ENCODE measurements around the gene FARP1. TPM values are rescaled to one million over a fixed set of nuclear protein-coding genes. Genes with fewer than 3 reads are reported as not detected.

FARP1 gene
- total and polyA plus RNA-seq, 2 of the 13 experiments (the other 11 are each of a cell fraction or from before 2014, with no cell fraction given), result 70.6 to 126 TPM

DNA sequence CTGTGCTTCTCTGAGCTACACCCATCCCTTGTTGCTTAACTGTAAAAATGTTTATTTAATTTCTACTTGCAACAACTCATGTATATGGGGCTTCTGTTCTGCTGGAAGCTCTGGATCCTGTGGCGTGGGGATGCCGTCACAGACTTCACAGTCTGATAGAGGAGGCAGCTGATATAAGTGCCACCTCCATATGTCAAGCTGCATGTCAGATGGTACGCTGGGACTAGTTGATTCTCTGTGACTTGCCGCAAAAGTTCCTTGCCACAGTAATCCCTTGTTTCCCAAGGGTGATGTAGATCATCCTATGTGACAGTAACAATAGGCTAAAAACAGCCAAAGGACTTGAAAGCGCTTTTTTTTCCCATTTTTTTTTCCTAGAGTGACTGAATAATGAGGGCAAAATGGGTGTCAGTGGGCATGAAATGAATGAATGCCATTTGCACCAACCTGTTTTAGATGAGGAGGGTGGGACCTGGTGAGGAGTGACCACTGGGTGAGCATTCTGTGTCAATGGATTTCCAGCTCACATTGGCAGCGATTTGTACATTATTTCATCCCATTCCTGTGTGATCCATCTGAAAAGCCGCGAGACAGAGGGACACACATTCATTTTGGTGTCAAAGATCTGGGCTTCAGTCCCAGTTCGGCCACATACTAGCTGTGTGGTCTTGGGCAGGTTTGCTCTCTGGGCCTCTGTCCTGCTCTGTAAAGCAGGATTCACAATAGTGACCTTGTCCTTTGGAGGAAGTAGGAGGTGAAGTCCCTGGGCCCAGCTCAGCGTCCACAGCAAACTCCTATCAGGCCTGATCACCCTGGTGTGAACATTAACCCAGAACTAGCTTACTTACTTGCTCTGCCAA is 123.0 kb downstream of the FARP1 start (continued):
- no peak for TF ChIP-seq ZNF512B (CRISPR knock-in tag; IDR thresholded peaks at IDR 0.05; ENCODE audit: borderline replicate concordance)
- TF ChIP-seq ATF1 (CRISPR knock-in tag; IDR thresholded peaks at IDR 0.05), result no peak
- no peak for TF ChIP-seq ZNF510 (CRISPR knock-in tag; IDR thresholded peaks at IDR 0.05; ENCODE audit: low read depth)
- no peak for TF ChIP-seq ZNF720 (CRISPR knock-in tag; IDR thresholded peaks at IDR 0.05)
- TF ChIP-seq PLRG1 (conservative IDR thresholded peaks at IDR 0.05), result no peak
- TF ChIP-seq ZFY (CRISPR knock-in tag; IDR thresholded peaks at IDR 0.05), result peak; percentile 67
- TF ChIP-seq KDM6A (CRISPR knock-in tag; IDR thresholded peaks at IDR 0.05; ENCODE audit: low read depth), result 0 out of 2 replicates have a peak, but pooled peaks have one; percentile 38
- TF ChIP-seq ZNF34 (CRISPR knock-in tag; IDR thresholded peaks at IDR 0.05; ENCODE audit: borderline replicate concordance), result 0 out of 2 replicates have a peak, but pooled peaks have one; percentile 25
- TF ChIP-seq, protein P1, sequence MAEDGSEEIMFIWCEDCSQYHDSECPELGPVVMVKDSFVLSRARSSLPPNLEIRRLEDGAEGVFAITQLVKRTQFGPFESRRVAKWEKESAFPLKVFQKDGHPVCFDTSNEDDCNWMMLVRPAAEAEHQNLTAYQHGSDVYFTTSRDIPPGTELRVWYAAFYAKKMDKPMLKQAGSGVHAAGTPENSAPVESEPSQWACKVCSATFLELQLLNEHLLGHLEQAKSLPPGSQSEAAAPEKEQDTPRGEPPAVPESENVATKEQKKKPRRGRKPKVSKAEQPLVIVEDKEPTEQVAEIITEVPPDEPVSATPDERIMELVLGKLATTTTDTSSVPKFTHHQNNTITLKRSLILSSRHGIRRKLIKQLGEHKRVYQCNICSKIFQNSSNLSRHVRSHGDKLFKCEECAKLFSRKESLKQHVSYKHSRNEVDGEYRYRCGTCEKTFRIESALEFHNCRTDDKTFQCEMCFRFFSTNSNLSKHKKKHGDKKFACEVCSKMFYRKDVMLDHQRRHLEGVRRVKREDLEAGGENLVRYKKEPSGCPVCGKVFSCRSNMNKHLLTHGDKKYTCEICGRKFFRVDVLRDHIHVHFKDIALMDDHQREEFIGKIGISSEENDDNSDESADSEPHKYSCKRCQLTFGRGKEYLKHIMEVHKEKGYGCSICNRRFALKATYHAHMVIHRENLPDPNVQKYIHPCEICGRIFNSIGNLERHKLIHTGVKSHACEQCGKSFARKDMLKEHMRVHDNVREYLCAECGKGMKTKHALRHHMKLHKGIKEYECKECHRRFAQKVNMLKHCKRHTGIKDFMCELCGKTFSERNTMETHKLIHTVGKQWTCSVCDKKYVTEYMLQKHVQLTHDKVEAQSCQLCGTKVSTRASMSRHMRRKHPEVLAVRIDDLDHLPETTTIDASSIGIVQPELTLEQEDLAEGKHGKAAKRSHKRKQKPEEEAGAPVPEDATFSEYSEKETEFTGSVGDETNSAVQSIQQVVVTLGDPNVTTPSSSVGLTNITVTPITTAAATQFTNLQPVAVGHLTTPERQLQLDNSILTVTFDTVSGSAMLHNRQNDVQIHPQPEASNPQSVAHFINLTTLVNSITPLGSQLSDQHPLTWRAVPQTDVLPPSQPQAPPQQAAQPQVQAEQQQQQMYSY (CRISPR knock-in tag; IDR thresholded peaks at IDR 0.05), result no peak
- TF ChIP-seq PHF5A (CRISPR knock-in tag; IDR thresholded peaks at IDR 0.05; ENCODE audit: low read depth, unreplicated experiment), result peak; percentile 33
- no peak for TF ChIP-seq DZIP1 (CRISPR knock-in tag; IDR thresholded peaks at IDR 0.05)
- TF ChIP-seq STAT5B (CRISPR knock-in tag; IDR thresholded peaks at IDR 0.05), result no peak
- no peak for TF ChIP-seq JDP2 (CRISPR knock-in tag; IDR thresholded peaks at IDR 0.05; ENCODE audit: borderline replicate concordance)
- TF ChIP-seq ZNF577 (CRISPR knock-in tag; IDR thresholded peaks at IDR 0.05; ENCODE audit: borderline replicate concordance, low read depth), result no peak
- TF ChIP-seq SMAD1 (CRISPR knock-in tag; IDR thresholded peaks at IDR 0.05; ENCODE audit: borderline replicate concordance, low read depth), result no peak
- TF ChIP-seq MAF1 (CRISPR knock-in tag; IDR thresholded peaks at IDR 0.05; ENCODE audit: borderline replicate concordance), result no peak
- peak; percentile 59; the same call in 1 of the 2 replicates for TF ChIP-seq YEATS4 (CRISPR knock-in tag; IDR thresholded peaks at IDR 0.05; ENCODE audit: borderline replicate concordance)
- TF ChIP-seq PCBP2 (optimal IDR thresholded peaks at IDR 0.05; ENCODE audit: low read depth, low read length, poor library complexity, severe bottlenecking), result no peak
- no peak for TF ChIP-seq NCOA5 (CRISPR knock-in tag; IDR thresholded peaks at IDR 0.05)

Data from HepG2 (cell line).